HUES48 (cell line): ENCODE data around the gene FBN1.

ENCODE experiments used
- H3K27ac ChIP-seq: one replicate; pipeline ENCODE4 v1.7.0; 2013; ENCODE audit warnings: low read depth, low read length, inconsistent platforms
- H3K27me3 ChIP-seq: 2 replicates; pipeline ENCODE4 v1.6.1; 2013; ENCODE audit warnings: mild to moderate bottlenecking, low read length; ENCODE audit not compliant: control insufficient read depth, insufficient read depth
- H3K36me3 ChIP-seq: 2 replicates; pipeline ENCODE4 v1.6.1; 2013; ENCODE audit warnings: low read length; ENCODE audit not compliant: control insufficient read depth, insufficient read depth
- H3K4me1 ChIP-seq: 2 replicates; pipeline ENCODE4 v1.6.1; 2013; ENCODE audit warnings: mild to moderate bottlenecking, low read length; ENCODE audit not compliant: control insufficient read depth, insufficient read depth
- H3K4me3 ChIP-seq: 2 replicates; pipeline ENCODE4 v1.5.1; 2013; ENCODE audit warnings: mild to moderate bottlenecking, low read depth, low read length
- H3K9ac ChIP-seq: 2 replicates; pipeline ENCODE4 v1.6.1; 2013; ENCODE audit warnings: mild to moderate bottlenecking, low read depth, low read length, moderate library complexity
- H3K9me3 ChIP-seq: 2 replicates; pipeline ENCODE4 v1.6.1; 2013; ENCODE audit warnings: low read length; ENCODE audit not compliant: control insufficient read depth, insufficient read depth

The FBN1 gene

GRCh38 chr15:48416301-48416700, 229.2 kb downstream of the FBN1 start:
- H3K4me1 ChIP-seq, result peaks cover 2% of the 10 kb centered on the region; the same call in 1 of the 2 replicates
- H3K27me3 ChIP-seq, result no peaks in the 10 kb centered on the region
- H3K4me3 ChIP-seq, result no peak overlapping the region
- H3K9me3 ChIP-seq, result no peaks in the 10 kb centered on the region
- no peak overlapping the region for H3K27ac ChIP-seq
- H3K9ac ChIP-seq, result no peak overlapping the region
- H3K36me3 ChIP-seq, result no peaks in the 10 kb centered on the region

- Histone ChIP-seq H3K36me3 (no peaks in the 10 kb centered on the region), H3K4me1 (no peaks in the 10 kb centered on the region)
Measured at GRCh38 chr15:48415036-48415886, 230.2 kb downstream of the FBN1 start.

GRCh38 chr15:48414015-48414414, 231.5 kb downstream of the FBN1 start:
- H3K36me3 ChIP-seq, result no peaks in the 10 kb centered on the region
- no peak overlapping the region for H3K27ac ChIP-seq
- no peak overlapping the region for H3K9ac ChIP-seq
- no peak overlapping the region for H3K4me3 ChIP-seq
- no peaks in the 10 kb centered on the region for H3K9me3 ChIP-seq
- no peaks in the 10 kb centered on the region for H3K27me3 ChIP-seq
- no peaks in the 10 kb centered on the region for H3K4me1 ChIP-seq

More at GRCh38 chr15:48415036-48415886, 230.2 kb downstream of the FBN1 start:
- no peaks in the 10 kb centered on the region for H3K27me3 ChIP-seq
- H3K4me3 ChIP-seq, result no peak overlapping the region
- no peak overlapping the region for H3K27ac ChIP-seq
- H3K9ac ChIP-seq, result no peak overlapping the region
- H3K9me3 ChIP-seq, result no peaks in the 10 kb centered on the region

GRCh38 chr15:48413304-48413703, 232.2 kb downstream of the FBN1 start:
- Histone ChIP-seq H3K27ac (no peak overlapping the region), H3K4me3 (no peak overlapping the region), H3K4me1 (no peaks in the 10 kb centered on the region), H3K36me3 (no peaks in the 10 kb centered on the region), H3K27me3 (no peaks in the 10 kb centered on the region), H3K9ac (no peak overlapping the region), H3K9me3 (no peaks in the 10 kb centered on the region)

- Histone ChIP-seq H3K36me3 (no peaks in the 10 kb centered on the region), H3K27ac (no peak overlapping the region), H3K4me3 (no peak overlapping the region), H3K4me1 (no peaks in the 10 kb centered on the region), H3K9ac (no peak overlapping the region), H3K27me3 (no peaks in the 10 kb centered on the region), H3K9me3 (no peaks in the 10 kb centered on the region)
Measured at GRCh38 chr15:48411971-48412591, 233.4 kb downstream of the FBN1 start.

- no peaks in the 10 kb centered on the region for H3K4me1 ChIP-seq
- H3K9ac ChIP-seq, result no peak overlapping the region
- no peaks in the 10 kb centered on the region for H3K27me3 ChIP-seq
- no peaks in the 10 kb centered on the region for H3K9me3 ChIP-seq
- H3K36me3 ChIP-seq, result no peaks in the 10 kb centered on the region
- H3K27ac ChIP-seq, result no peak overlapping the region
- H3K4me3 ChIP-seq, result no peak overlapping the region
Measured at GRCh38 chr15:48409623-48410022, 235.9 kb downstream of the FBN1 start.

- Histone ChIP-seq H3K27me3 (no peaks in the 10 kb centered on the region), H3K27ac (no peak overlapping the region), H3K4me1 (no peaks in the 10 kb centered on the region), H3K36me3 (no peaks in the 10 kb centered on the region), H3K4me3 (no peak overlapping the region), H3K9ac (no peak overlapping the region), H3K9me3 (no peaks in the 10 kb centered on the region)
Measured at GRCh38 chr15:48408327-48408726, 237.2 kb downstream of the FBN1 start.

- Histone ChIP-seq H3K36me3 (no peaks in the 10 kb centered on the region), H3K4me1 (no peaks in the 10 kb centered on the region), H3K27ac (no peak overlapping the region), H3K4me3 (no peak overlapping the region), H3K9ac (no peak overlapping the region), H3K9me3 (no peaks in the 10 kb centered on the region), H3K27me3 (no peaks in the 10 kb centered on the region)
Measured at GRCh38 chr15:48407646-48408045, 237.9 kb downstream of the FBN1 start.

GRCh38 chr15:48406911-48407310, 238.6 kb downstream of the FBN1 start:
- Histone ChIP-seq H3K4me3 (no peak overlapping the region), H3K27ac (no peak overlapping the region), H3K9ac (no peak overlapping the region), H3K27me3 (no peaks in the 10 kb centered on the region), H3K9me3 (no peaks in the 10 kb centered on the region), H3K4me1 (no peaks in the 10 kb centered on the region), H3K36me3 (no peaks in the 10 kb centered on the region)

GRCh38 chr15:48406266-48406891, 239.1 kb downstream of the FBN1 start:
- Histone ChIP-seq H3K9ac (no peak overlapping the region), H3K4me1 (no peaks in the 10 kb centered on the region), H3K9me3 (no peaks in the 10 kb centered on the region), H3K27ac (no peak overlapping the region), H3K27me3 (no peaks in the 10 kb centered on the region), H3K36me3 (no peaks in the 10 kb centered on the region), H3K4me3 (no peak overlapping the region)
